GM12864 (cell line): ENCODE data around the gene TMEM200C.

Source experiments
- DNase-seq: peaks from one replicate; pipeline ENCODE4 v3.0.0-alpha.2; 2011; ENCODE audit warnings: low read depth
- H3K4me3 ChIP-seq: 2 replicates; pipeline ENCODE4 v1.5.1; 2011; ENCODE audit warnings: mild to moderate bottlenecking, low read depth, low read length, control low read depth
- TF ChIP-seq, protein P1 (sequence below): IDR thresholded peaks from 2 replicates; pipeline ENCODE4 v1.5.1; 2011; ENCODE audit warnings: low read depth, mild to moderate bottlenecking, moderate library complexity, low read length, control low read depth, inconsistent platforms; ENCODE audit errors: missing control alignments

The TMEM200C gene

DNA sequence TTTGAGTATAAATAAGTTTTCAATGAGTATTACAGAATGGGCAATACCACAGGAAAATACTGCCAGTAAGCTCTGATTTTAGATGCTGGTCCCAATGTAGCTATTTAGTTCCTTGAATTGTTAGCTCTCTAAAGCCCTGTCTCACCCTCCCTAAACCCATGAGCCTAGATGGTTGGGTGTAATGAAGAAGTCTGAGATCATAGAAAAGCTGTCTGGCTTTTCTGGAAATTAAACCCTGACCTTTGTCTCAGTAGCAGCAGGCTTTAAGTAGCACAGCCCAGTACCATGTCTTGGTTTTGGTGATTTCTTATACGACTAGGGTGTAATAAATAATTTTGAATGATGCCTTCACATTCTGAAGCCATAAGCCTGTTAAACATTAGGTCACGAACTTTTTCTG is 55.3 kb downstream of the TMEM200C start:
- no peak overlapping the region for H3K4me3 ChIP-seq
- TF ChIP-seq, protein P1, sequence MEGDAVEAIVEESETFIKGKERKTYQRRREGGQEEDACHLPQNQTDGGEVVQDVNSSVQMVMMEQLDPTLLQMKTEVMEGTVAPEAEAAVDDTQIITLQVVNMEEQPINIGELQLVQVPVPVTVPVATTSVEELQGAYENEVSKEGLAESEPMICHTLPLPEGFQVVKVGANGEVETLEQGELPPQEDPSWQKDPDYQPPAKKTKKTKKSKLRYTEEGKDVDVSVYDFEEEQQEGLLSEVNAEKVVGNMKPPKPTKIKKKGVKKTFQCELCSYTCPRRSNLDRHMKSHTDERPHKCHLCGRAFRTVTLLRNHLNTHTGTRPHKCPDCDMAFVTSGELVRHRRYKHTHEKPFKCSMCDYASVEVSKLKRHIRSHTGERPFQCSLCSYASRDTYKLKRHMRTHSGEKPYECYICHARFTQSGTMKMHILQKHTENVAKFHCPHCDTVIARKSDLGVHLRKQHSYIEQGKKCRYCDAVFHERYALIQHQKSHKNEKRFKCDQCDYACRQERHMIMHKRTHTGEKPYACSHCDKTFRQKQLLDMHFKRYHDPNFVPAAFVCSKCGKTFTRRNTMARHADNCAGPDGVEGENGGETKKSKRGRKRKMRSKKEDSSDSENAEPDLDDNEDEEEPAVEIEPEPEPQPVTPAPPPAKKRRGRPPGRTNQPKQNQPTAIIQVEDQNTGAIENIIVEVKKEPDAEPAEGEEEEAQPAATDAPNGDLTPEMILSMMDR, result no peak
- DNase-seq, result no peak

DNA sequence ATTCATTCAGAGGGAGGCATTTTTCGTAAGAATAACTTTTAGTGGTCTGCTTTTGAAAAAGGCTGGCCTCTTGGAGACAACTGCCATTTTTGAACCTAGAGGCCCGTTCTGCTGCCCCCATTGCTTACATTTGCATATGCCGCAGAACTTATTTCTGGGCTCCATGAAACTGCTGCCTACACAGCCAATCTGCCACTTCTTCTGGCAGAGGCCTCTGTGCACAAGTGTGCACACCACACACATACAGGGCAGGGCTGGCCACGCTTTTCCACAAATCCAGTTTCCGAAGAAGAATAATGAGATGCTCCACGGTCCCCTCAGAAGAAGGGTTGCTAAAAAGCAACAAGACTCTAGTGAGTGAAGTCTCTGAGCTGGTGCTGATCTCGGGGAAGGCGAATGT is 56.2 kb downstream of the TMEM200C start:
- TF ChIP-seq, protein P1, result no peak

More for the DNA sequence above, 56.2 kb downstream of the TMEM200C start:
- no peak overlapping the region for H3K4me3 ChIP-seq
- no peak for DNase-seq
